DMS114 treated with DMSO at 0.1 percent for 48 hours (cell line): Measurements from ENCODE around the gene HOXD8.

ENCODE experiments used
- DNase-seq: peaks from one replicate; lab custom pipeline; 2025; ENCODE audit not compliant: unreplicated experiment; lab: John Stamatoyannopoulos, UW

HOXD8 gene

DNA sequence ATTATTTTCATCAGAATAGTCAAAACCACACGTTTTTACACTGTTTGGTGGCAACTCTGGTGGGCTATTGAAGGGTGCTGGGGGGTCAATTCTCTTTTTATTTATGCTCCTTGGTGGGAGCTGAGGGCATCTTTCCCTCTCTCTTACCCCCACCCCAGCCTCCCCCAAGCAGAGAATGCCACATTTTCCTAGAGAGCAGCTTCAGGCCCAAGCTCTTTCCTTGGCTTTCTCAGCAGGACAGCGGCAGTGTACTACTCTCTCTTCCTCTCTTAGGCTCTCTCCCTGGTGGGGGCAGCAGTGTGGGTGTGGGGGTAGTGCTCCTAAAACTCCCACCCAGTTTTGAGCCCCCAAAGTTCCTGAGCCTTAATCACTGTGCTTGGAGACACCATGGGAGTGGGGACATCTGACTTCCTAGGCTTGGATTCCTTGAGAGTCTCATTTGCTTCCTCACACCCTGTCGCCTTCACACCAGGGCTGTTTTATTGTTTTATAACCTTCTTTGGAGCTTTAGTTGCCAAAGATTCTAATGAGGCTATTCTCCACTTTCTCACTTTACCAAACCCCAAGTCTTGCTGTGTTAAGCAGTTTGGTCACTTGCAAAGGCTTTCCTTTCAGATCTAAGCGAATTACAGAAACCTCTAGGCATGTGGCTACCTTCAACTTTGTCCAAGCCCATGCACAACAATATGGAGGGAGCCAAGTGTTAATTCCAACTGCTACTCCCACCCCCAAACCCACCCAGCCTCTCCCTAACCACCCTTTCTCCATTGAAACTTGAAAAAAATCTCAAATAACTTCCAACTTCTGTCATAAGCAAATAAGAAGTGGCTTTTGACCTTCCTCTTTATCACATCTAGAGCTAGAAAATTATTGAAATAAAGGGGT lies 15.8 kb downstream of the HOXD8 start:
- no peak for DNase-seq

DNA sequence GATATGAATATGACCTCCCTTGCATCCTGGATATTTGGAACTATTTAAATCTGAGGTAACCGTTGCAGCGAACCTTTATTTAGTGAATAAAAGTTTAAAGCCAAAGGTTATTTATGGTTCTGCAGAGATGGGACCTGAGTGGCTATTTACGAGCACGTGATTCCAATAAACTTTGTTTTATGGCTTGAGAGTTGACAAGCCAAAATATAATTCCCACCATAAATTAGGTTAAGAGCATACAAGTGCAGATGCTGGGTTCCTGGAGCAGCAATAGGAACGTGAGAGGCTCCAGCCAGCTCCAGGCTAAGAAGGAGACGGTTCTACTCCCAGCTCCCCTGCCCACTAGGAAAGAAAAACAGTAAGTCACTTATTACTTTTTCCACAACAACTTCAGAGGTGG lies 16.6 kb downstream of the HOXD8 start:
- no peak for DNase-seq

DNA sequence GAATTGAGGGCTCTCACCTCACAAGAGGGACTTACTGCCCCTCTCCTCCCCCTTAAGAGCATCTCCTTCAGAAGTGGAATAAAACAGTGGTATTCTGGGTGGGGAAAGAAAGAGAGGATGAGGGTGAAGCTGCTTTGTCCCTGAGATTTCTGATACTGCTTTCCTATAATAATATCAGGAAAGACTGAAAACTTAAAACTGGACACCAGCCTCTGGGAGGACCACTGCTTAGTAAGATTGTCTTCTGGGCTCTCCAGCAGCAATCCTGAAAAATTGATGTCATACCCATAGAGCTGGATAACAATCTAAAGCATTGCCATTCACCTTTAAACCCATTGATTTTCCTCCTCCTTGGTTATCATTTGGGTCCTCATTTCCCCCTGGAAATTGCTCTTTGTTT lies 17.1 kb downstream of the HOXD8 start:
- DNase-seq: no peak

DNA sequence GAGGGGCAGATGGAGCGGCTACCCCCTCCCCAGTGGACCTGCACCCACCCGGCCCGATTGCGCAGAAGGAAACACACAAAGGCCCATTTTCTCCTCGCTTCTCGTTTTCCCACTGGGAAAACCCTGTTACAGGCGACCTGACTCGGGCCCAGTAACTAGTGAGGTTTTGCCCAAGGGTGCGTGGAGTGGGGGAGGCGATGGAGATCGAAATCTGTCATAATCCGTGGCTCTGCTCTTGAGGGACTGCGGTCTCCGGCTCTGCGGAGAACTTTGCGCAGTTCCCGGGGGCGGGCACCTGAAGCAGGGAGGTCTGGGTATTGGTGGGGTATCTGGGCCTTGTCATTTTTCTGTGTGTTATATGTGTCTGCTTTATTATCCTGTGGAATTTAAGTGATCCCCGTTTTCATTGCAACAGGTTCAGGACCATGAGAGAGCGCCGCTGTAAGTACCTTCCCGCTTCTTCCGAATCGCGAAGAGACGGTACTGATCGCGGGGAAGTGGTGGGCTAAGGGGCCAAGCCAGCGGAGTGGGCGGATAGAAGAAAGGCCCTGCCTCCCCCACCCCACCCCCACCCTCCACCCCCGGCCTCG lies 17.8 kb downstream of the HOXD8 start:
- DNase-seq: no peak

DNA sequence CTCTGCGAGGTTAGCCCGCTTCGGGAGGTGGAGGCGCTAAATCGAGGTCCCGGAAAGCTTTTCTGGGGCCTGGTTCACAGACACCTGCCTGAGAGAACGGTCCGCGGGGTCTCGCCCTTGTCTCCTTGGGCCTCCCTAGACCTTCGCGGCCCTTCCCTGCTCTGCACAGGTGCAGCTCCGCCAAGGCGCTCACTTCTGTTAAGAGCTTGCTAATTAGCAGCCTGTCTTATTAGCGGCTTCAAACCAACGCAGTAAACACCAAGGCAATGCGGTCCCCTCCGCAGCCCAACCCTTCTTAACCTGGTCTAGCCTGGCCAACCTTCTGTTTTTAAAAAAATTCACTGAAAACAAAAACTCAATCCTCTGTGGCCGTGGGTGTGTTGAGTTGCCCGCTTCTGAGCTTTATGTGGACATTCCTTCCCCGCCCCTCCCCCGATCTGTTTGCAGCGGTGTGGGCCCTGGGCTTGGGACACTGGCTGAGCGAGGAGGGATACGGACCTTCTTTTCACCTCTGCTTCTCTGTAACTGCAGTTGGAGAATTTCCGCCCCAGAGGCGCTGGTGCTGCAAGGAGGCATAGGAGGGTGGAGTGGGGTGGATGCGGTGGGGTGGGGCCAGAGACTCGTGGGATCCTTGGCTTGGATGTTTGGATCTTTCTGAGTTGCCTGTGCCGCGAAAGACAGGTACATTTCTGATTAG lies 18.4 kb downstream of the HOXD8 start:
- no peak for DNase-seq

DNA sequence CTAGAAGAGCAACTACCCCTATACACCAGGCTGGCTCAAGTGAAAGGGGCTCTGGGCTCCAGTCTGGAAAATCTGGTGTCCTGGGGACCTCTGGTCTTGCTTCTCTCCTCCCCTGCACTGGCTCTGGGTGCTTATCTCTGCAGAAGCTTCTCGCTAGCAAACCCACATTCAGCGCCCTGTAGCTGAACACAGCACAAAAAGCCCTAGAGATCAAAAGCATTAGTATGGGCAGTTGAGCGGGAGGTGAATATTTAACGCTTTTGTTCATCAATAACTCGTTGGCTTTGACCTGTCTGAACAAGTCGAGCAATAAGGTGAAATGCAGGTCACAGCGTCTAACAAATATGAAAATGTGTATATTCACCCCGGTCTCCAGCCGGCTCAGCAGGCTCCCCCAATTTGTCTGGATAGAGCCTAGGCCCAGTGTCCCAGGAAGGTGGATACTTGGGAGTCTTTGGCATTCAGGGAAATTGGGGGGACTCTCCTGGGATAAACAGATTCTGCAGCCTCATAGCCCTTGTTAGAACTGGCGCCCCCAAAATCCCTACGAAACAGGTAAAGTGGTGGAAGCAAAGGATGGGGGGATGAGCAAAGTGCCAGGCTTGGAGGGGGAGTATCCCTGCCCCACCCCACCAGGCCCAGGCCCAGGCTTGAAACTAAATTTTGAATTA lies 19.4 kb downstream of the HOXD8 start:
- no peak for DNase-seq

DNA sequence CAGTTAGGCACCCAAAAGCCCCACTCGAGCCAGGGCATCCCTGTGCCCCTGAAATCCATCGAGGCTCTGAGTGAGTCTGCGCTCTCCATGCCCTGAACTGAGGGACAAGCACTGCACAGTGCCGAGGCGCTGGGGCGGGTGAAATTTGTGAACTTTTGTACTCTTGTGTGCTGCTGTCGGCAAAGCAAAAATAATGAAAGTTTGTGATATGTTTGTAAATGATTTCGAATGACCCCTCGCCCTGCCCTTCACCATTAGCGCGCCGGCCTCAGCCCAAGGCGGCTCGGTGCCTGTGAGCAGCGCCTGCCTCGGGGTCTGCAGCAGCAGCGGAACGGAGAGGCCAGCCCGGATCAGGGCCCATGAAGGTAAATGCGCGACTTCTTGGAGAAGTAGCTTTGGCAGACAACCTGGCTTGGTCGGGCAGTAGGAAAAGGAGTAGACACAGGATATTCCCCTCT lies 20.0 kb downstream of the HOXD8 start:
- no peak for DNase-seq

DNA sequence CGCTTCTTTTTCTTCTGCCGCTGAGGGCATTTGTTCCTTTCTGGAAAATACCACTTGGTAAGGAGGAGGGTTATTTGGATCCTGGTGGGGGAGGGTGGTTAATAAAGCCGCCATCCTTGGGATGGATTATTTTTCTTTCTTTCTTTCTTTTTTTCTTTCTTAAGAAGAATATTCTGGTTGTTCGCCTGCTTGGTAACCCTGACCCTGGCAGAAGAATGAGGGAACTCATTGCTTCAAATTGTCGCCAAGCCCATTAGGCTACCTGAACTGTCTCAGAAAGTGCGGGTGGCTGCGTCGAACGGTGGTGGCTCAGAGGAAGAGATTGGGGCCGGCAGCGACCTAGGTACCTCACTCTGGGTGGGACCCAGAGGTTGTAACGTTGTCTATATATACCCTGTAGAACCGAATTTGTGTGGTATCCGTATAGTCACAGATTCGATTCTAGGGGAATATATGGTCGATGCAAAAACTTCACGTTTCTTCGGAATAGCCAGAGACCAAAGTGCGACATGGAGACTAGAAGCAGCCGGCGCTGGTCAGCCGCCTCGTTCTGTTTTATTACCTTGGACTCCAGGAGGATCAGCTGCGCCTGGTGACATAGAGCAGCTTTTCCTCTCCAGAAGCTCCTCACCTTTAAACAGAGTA lies 20.6 kb downstream of the HOXD8 start:
- no peak for DNase-seq

DNA sequence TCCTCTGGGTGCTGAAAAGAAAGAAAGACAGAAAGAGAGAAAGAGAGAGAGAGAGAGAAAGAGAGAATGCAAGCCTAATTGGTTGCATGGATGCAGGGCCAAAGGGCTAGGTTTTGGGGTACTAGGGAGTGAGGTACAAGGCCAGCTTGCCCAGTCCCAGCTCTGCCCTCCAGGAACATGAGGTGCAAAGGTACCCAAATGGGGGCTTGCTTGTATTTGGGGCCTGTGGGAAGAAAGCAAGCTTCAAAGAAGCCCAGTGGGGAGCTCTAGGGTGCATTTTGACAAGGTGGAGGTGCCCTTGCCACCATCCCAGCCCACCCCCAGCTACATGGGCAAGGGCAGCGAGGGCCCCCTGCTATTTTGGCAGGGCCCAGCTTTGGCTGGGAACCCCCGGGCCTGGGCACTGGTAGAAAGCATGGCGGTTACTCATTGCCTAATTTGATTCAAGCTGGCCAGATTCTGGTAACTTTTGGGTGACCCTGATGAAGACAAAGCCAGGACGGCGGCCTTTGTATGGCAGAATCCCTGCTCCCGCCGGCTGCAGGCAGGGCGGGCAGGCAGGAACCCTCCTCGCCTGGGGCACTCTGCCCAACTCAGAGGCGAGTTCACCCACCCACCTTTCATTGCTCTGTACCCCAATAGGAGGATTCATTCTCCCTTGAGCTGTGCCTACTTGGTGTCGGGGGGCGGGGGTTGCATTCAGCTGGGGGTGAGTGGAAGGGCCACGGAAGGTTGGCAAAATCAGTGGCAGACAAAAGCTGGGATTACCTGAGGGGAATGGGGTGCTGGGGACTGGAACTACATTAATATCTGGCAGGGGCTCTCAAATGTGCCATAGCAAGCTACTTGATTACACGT lies 21.3 kb downstream of the HOXD8 start:
- no peak for DNase-seq

DNA sequence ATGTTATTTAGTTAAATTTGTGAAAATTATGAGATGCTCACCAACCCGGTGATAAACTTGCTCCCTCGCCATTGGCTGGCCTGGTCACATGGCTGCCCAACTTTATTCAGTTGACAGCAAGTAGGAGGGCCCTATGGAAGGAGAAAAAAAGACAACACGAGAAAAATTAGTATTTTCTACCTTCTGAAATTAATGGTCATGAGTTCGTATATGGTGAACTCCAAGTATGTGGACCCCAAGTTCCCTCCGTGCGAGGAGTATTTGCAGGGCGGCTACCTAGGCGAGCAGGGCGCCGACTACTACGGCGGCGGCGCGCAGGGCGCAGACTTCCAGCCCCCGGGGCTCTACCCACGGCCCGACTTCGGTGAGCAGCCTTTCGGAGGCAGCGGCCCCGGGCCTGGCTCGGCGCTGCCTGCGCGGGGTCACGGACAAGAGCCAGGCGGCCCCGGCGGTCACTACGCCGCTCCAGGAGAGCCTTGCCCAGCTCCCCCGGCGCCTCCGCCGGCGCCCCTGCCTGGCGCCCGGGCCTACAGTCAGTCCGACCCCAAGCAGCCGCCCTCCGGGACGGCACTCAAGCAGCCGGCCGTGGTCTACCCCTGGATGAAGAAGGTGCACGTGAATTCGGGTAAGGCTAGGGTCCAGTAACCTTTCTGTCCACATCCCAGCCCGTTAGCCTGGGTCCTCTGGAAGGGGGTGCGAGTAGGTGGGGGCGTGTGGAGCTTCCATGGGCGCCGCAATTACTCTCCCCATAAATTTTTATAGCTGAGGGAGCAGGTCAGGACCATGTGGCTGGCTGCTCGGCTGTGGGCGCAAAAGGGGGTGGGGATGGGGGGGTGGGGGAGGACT lies 22.2 kb downstream of the HOXD8 start, which contains the start of gene HOXD4:
TSS of gene HOXD4 (plus strand) at position 109 of the 846 bp plus-strand sequence. CDS start at position 193, 84 bp downstream.
- DNase-seq: no peak

DNA sequence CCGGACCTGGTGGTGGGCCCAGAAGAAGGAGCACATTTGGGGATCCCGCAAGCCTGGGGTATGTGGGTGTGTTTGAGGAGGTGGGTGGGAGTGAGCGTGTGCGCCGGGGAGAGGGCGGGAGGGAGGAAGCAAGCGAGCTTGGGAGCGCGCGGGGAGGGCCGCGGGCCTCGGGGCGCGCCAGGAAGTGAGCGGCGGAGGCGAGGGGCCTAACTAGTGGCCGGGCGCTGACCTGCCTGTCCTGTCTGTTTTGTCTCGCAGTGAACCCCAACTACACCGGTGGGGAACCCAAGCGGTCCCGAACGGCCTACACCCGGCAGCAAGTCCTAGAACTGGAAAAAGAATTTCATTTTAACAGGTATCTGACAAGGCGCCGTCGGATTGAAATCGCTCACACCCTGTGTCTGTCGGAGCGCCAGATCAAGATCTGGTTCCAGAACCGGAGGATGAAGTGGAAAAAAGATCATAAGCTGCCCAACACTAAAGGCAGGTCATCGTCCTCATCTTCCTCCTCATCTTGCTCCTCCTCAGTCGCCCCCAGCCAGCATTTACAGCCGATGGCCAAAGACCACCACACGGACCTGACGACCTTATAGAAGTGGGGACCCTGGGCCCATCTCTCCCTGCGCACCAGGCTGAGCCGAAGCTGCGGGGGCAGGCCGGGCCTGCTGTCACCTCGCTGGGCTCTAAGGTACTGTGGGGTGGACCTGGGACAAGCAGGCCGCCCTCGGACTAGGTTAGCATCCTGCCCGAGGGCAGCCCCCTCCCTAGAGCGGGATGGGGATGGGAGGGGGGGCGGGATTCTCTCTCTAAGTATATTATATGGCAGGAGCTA lies 23.1 kb downstream of the HOXD8 start:
- DNase-seq: no peak

DNA sequence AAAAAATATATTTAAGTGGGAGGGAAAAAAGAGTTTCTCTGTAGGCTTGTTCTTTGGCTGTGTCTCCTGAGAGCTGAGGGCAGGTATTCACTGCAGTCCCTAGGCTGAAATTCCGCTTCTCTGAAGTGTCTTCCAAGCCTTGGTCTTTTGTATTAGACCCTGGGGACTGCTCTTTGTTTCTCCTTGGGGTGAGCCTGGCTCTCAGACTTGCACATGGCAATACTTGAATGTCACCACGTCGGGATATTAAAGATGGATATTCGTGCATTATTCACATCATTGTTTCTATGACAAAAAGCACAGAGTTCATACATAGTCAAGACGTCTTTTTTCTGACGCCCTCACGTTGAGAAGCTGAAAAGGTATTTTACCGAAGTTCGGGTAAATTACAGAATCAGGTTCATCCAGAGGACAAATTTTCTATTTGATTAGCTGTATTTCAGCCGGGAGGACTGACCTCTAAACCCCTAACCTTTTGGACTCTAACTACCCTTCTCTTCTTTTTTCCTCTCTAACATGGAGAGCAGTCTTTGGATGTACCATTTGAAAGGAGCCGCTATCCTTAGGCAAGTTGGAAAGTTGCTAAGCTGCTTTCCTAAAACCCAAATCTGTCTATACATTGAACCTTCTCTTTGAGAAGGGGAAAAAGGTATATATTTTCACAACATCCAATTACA lies 25.2 kb downstream of the HOXD8 start:
- no peak for DNase-seq

DNA sequence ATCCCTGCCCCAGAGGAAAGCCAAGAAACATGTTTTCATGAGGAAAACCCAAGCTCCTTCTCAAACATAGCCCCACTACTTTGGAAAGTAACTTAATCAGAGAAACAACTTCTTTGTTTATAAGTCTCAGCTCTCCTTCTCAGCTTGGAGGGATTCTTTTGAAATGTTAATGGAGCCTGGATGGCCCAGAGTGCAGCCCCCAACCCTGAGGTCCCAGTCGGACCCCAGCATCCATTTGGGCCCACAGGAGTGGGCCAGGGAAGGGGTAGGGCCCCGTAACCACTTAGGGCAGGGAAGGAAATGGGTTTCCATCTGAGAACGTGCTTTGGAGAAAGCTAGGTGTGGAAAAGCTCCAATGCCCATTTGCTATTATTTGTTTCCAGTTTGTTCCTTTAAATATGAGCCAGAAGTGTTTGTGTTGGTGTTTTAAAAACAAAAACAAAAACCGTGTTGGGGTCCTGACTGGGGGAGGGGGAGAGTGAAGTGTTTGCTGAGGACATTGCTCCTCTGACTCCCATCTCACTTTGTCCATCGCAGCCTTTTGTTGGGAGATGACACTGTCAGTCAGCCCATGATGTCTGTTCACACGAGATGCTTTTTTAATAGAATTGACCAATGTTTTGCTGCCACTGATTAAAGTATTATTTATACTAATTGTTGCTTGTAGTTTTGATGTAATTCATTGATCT lies 26.0 kb downstream of the HOXD8 start:
- DNase-seq: no peak

DNA sequence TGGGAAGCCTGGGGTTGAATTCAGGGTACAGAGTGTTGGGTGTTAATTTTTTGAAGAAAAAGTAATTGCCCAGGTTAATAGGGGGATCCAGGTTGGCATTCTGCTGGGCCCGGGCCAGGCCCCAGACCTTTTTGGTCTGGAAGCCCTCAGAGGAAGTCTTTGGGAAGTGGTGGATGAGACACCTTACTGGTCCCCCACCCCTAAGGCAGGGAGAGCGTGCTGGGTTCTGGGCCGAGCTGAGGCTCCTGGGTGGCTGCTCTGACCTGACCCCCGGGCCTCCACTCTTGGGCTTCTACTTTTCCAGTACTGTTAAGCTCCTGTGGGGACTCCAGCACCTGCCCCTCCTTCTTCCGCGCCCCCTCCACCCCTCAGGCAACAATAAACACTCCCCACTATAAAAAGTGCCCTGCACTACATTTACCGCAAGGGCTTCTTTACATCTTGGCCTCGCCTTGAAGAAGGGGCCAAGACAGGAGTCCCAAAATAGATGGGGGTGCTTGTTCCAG lies 26.8 kb downstream of the HOXD8 start:
- no peak for DNase-seq

DNA sequence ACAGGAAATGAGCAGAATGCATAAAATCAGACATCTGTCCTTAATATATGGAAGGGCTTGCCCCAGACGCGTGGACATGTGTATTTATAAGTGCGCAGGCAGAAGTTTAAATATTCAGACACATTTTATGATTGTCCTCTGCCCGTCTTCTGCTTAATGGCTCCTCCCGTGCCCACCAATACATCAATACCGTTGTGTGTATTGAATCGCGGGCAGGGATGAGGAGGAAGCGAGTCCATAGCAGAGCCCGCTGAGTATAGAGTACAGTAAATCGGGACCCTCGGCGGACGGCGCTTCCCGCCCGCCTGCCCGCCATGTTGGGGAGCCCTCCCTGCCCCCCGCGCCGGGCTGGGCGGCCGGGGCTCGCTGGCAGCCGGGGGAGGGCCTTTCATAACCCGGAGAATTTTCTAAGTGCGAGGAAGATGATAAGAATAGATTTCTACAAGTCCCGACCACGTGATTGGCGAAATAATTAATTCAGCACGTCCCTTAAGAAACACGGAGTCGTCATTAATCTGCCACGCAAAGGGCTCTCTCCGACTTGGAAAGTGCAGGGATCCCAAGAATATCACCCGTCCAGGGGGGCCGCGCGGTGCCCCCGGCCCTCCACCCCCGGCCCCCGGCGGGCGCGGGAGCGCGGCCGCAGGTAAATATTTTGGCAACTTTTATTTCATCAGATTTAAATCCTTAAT lies 27.4 kb downstream of the HOXD8 start, which contains the start of gene HOXD3:
TSS of gene HOXD3 (plus strand) at position 501 of the 692 bp plus-strand sequence. CDS start 11,808 bp downstream, outside the sequence.
- DNase-seq: no peak
